HG03139 (cell line): Measurements from ENCODE around the gene NDRG4.
"Not testable (repeated sequence)": the region's sequence is repeated elsewhere in the genome, so short reads cannot be mapped to it uniquely, and the experiment has no call there.

ENCODE experiments used
- ATAC-seq: cut with Tn5 transposase; IDR thresholded peaks from one replicate; pipeline ENCODE4 v1.9.1; 2021; ENCODE audit not compliant: unreplicated experiment

NDRG4 gene

DNA sequence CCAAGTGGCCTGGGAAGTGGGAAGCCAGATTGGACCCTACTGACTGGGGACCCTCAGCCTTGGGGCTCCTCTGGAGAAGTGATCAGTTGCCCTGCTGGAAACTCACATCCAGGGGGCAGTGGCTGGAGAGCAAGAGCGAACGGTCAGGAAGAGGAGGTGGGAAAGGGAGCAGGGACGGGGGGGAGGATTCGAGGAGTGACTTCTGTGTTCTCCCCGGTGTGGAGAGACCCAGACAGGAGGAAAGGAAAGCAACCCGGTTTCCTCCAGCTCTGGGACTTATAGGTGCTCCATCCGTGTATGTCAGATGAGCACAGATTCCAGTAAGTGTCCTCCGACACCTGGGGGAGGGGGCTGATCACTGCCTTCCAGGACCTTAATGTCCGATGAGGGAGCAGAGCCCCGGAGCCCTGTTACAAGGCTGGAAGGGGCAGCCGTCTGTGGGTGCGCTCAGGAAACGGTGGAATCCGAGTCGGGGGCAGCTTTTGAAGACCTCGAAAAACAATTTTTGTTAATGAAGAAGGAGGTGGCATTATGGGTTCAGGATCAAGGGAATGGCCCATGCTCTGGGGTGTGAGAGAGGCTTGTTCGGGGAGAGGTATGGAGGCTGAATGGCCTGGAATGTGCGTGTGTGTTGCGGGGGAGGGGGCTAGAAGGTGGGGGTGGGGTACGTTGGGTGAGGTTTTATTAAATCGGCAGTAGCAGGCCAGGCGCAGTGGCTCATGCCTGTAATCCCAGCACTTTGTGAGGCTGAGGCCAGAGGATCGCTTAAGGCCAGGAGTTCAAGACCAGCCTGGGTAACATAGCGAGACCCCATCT lies 34.8 kb upstream of the NDRG4 start:
- no peak for ATAC-seq

DNA sequence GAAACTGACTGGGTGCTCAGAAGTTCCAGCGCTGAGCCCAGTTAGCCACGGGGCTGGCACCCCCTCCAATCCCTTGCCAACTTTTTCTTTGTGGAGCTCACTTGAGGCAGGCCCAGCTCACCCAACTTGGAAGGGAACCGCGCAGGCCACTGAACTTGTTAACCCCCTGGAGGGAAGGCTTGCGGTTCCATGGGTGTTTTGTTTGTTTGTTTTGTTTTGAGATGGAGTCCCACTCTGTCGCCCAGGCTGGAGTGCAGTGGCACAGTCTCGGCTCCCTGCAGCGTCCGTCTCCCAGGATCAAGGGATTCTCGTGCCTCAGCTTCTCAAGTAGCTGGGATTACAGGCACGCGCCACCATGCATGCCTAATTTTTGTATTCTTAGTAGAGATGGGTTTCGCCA lies 34.1 kb upstream of the NDRG4 start:
- no peak for ATAC-seq

GRCh38 chr16:58466396-58466795 lies 33.5 kb upstream of the NDRG4 start:
- ATAC-seq: no peak

GRCh38 chr16:58467905-58468304 lies 32.0 kb upstream of the NDRG4 start:
- no peak for ATAC-seq

- ATAC-seq: no peak
These were observed 28.6 kb upstream of the NDRG4 start for GRCh38 chr16:58471209-58471975.

DNA sequence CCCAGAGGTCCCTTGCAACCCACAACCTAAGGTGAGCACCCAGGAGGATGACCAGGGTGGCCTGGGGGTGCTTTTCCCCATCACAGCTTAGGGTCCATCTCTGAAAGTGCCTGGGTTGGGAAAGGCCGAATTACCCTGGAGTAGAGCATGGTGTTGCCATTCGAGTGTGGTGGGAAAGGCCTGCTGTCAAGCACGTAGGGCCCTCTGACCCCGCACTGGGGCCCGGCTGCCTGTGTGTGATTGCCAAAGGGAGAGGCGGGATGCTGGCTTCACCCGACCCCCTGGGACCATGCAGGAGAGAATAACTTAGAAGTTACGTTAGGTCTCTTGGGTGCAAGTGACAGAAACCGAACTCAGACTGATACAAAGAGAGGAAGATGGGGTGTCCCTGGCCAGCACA lies 27.7 kb upstream of the NDRG4 start:
- ATAC-seq: no peak

DNA sequence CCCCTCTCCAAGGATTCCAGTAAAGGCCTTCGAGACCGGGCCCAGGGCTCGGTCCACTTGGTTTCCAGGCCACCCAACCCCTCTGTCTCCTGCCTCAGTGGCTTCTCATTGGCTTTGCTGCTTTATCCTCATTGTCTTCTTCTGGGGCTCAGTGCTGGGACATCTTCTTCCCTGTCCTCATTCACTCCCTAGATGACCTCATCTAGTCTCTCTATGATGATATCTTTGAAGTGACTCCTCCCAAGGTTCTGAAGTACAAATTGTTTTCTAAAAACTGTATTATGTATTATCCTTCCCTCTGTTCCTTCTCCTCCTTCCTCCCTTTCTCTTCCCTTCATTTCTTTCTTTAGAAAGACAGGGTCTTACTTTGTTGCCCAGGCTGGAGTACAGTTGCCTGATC lies 27.1 kb upstream of the NDRG4 start:
- no peak for ATAC-seq

DNA sequence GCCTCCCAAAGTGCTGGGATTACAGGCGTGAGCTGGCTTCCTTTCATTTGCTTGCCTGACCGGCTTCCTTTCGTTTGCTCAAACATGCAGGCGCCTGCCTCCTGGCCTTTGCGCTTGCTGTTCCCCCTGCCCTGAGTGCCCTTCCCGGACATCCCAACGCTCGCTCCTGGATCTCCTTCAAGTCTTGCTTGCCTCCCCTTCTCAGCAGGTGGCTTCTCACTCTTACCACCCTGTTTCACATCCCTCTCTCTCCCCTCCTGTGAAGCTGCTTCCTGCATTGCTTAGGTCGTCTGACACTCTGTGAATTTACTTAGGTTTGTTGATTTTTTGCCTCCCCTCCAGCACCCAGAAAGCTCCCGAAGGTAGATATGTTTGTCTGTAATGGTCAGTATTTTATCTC lies 25.6 kb upstream of the NDRG4 start:
- ATAC-seq: no peak

DNA sequence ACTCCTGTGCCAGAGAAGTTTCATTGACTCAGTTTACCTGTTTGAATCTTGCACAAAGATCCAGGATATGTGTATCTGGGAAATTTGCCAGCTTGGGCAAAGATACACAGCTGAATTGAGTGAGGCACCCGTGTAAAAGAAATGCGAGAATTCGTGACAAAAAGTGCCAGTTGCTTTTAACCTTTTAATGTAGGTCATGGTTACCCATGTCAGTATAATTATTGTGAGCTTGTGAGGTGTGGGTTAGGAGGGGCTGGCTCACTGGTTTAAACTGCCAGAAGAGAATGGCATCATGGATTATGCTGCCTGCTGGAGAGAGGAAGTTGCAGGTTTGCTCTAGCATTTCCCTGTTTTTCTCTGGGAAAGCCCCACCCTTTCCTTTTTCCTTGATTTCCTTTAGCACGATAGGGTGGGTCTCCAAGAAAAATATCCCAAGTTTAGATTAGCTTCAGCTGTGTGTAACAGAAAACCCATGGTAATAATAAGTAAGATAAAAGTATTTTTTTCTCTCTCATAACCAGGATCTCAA lies 24.8 kb upstream of the NDRG4 start:
- no peak for ATAC-seq

DNA sequence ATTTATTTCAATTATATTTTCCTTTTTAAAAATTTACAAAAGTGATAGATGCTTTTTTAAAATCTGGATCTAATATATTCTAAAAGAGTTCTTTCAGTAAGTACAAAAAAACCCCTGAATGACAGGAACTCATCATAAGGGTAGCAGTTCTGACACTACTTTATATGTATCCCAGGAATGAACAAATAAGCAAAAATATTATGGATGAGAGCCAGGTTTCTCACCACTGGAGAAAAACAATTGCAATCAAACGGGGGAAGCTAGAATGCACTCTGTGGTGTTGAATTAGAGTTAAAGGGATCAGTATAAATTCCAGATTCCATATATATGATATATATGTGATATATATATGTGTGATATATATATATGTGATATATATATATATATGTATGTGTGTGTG lies 23.2 kb upstream of the NDRG4 start:
- no peak for ATAC-seq

DNA sequence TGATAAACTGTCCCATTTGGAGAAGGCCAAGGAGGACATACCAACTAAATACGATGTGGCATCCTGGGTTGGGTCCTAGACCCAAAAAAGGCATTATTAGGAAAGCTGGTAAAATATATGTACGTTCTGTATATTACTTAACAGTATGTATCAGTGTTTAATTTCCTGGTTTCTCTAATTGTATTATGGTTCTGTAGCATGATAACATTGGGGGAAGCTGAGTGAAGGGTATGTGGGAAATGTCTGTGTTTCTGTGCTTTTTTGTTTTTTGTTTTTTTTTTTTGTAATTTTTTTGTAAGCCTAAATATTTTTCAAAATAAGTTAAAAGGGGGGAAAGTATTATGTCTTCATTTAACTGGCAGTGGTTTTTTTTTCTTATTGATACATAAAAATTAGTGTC lies 21.5 kb upstream of the NDRG4 start:
- no peak for ATAC-seq

GRCh38 chr16:58481226-58481869 lies 18.6 kb upstream of the NDRG4 start:
- no peak for ATAC-seq

DNA sequence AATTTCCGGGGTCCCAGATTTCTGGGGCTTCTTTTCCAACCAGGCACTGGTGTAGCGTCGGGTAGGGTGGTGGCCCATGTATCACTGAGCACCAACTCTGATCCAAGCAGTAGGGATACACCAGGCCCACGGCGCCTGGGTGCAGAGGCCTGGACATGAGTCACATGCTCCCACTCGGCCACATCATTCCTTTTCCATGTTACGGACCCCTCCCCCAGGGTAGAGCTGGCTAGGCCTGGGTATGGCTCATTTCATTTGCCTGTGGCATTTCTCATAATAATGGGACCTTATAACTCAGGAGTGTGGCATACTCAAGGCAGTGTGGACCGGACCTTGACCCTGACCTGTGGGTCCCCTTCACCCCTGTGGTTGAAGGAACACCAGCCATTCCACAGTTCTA lies 18.0 kb upstream of the NDRG4 start:
- ATAC-seq: no peak

GRCh38 chr16:58485184-58485887 lies 14.6 kb upstream of the NDRG4 start:
- no peak for ATAC-seq

GRCh38 chr16:58487566-58488351 lies 12.2 kb upstream of the NDRG4 start:
- no peak for ATAC-seq

- no peak for ATAC-seq
These were observed 11.4 kb upstream of the NDRG4 start for GRCh38 chr16:58488531-58488930.

DNA sequence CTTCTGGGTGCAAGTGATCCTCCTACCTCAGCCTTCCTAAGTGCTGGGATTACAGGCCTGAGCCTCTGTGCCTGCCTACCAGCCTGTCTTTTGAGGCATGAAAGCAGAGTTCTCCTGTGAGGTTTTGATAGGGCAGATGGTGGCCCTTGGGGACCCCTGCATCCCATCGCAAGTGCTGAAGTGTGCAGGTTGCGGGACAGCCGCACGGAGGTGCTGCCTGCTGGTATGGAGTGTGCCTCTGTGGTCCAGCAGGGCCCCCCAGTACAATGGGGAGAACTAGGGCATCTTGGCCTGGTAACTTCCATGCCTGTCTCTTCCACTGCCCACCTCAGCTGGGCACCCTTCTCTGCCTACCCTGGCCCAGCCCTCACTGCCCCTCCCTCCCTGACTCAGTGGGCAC lies 9.9 kb upstream of the NDRG4 start:
- ATAC-seq: no peak

DNA sequence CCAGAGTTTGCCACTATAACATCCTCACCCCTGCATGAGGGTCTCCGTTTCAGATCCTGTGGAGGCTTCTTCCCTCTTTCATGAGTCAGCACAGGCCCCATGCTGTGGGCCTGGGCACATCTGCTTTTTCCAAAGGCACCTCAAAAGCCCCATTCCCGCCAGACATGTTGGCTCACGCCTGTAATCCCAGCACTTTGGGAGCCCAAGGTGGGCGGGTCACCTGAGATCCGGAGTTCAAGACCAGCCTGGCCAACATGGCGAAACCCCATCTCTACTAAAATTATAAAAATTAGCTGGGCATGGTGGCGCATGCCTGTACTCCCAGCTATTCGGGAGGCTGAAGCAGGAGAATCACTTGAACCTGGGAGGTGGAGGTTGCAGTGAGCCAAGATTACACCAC lies 9.4 kb upstream of the NDRG4 start:
- not testable (repeated sequence) for ATAC-seq

- ATAC-seq: no peak
These were observed 7.9 kb upstream of the NDRG4 start for GRCh38 chr16:58492066-58492465.

DNA sequence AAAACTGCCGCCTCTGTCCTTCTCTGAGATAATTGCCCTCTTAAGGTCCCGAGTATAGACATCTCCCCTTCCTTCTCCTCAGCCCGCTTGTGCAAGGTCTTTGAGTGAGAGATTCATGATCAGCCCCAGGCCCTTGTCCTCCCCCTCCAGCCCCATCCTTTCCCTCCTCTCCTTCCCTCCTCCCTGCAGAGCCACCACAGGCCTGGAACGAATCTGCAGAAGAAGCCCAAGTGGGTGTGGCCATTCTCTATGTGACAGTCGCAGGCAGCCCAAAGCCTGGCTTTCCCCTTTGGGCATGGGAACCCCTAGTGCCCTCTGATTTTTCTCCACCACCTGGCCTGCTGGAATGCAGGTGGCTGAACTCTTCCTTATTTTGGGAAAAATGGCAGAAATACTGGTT lies 7.2 kb upstream of the NDRG4 start:
- ATAC-seq: no peak
